VCaP (cell line): ENCODE data around the gene LYST.

Experiments
- H3K27ac ChIP-seq: fragments of 450-650 bp; 2 replicates; pipeline ENCODE4 v1.5.1; 2017
- TF ChIP-seq, protein P1 (sequence below): fragments of 450-650 bp; conservative IDR thresholded peaks from 2 replicates; pipeline ENCODE4 v1.5.1; 2017; ENCODE audit warnings: mild to moderate bottlenecking, moderate library complexity

Gene LYST

DNA sequence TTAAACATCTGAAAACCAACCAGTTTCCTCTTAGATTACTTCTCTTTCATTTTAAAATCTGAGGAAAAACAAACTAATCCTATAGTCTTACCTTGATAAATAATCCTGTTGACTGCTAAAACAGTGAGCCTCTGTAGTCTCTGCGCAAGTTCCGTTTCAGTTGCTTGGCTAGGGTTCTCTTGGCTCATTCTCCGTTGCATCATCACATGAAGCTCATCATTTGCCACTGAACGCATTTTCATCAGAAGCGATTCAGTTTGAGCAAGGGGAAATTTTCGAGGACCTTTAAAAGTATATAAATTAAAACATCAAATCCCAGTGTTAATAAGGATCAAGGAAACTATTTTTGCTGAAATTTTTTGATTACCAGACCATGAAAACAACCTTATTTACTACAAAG is 120.5 kb downstream of the LYST start:
- H3K27ac ChIP-seq: no peak overlapping the region
- TF ChIP-seq, protein P1, sequence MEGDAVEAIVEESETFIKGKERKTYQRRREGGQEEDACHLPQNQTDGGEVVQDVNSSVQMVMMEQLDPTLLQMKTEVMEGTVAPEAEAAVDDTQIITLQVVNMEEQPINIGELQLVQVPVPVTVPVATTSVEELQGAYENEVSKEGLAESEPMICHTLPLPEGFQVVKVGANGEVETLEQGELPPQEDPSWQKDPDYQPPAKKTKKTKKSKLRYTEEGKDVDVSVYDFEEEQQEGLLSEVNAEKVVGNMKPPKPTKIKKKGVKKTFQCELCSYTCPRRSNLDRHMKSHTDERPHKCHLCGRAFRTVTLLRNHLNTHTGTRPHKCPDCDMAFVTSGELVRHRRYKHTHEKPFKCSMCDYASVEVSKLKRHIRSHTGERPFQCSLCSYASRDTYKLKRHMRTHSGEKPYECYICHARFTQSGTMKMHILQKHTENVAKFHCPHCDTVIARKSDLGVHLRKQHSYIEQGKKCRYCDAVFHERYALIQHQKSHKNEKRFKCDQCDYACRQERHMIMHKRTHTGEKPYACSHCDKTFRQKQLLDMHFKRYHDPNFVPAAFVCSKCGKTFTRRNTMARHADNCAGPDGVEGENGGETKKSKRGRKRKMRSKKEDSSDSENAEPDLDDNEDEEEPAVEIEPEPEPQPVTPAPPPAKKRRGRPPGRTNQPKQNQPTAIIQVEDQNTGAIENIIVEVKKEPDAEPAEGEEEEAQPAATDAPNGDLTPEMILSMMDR: no peak

DNA sequence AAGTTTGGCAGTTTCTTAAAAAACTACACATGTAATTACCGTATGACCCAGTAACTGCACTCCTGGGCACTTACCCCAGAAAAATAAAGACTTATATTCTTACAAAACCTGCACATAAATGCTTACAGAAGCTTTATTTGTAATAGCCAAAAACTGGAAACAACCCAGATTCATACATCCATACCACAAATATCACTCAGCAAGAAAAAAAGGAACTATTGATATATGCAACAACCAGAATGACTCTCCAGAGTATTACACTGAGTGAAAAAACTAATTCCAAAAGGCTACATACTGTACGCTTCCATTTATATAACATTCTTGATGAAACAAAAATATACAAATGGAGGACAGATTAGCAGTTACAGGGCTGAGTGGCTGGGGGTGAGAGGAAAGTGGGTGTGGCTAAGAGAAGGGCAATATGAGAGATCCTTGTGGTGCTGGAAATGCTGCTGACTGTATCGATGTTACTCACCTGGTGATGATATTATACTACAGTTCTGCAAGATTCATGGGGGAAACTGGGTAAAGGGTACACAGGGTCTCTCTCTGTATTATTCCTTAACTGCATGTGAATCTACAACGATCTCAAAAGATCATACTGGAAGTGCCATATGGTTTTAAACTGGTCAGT is 121.1 kb downstream of the LYST start:
- H3K27ac ChIP-seq: no peak overlapping the region
- TF ChIP-seq, protein P1: no peak

DNA sequence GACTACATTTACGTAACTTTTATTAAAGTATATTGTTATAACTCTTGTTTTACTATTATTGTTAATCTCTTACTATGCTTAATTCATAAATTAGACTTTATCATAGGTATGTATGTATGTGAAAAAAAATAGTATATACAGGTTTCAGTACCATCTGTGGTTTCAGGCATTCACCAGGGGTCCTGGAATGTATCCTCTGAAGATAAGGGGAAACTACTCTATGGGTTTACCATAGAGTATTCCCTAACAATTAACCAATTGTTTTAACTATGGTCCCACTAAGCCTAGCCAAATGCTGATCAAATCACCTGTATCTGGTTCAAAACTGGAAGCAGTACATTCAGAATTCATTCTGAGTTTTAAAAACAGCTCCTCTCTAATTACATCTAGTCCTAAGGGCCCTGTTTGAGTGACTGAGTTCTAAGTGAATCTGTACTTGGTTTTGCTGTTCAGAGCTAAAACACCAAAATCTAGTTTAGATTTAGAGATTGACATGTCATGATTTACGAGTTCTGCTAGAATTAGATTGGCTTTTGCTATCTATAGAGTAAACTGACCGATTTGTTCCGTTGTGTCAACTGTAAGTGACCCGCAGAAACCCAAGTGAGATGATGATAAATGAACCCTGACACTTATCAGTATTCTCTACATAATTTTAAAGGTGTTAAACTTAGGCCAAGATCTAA is 123.6 kb downstream of the LYST start:
- H3K27ac ChIP-seq: no peak overlapping the region
- TF ChIP-seq, protein P1: no peak

DNA sequence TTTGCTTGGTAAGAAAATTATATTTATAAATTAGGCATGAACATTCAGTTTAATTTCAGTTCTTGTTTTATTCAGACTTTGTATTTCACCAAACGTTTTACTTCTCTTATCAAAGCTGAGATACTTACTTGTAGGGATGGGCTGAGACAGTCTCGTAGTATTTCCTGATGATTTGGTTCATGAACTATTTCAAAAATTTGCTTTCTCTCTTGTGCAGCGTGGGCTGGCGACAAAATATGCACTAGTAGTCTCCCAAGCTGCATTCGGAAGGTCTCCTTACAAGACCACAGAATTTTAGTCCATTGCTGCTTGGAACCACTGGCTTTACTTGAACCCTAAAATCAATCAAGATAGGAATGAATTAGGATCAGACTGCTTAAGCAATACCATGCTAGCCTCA is 125.4 kb downstream of the LYST start:
- TF ChIP-seq, protein P1: no peak
- H3K27ac ChIP-seq: no peak overlapping the region

DNA sequence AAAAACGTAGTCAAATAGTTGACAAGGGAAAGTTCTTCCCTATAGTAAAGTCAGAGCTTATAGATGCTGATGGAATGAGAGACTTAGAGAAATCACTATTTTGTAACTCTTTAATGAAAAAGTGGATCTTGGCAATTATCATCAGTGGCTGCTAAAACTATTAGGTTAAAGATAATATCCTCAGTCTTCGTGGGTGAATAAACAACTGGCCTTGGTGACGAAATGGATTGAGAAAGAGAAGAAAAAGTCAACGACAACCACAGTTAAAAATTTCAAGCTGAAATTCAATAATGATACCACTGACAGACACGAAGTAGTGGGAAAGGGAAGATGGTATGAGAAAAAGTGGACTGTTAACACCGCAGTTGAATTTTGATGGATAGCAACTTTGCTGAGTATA is 127.1 kb downstream of the LYST start:
- TF ChIP-seq, protein P1: no peak
- no peak overlapping the region for H3K27ac ChIP-seq

DNA sequence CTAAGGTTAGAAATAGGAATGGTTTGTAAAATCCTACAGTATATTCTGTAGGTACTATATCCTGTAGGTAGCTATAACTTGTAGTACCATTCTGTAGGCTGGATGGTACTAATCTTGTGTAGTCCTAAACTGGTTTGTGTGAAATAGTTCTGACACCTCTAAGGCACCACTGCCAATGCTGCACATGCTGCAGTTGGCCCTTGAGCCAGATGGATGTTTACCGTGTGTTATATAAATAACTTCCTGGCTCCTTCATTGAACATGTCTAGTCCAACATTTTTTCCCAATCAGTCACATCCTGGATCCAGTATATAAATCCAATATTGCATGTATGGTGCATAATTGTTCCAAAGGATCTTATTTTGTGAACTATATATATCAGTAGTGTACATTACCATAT is 127.6 kb downstream of the LYST start:
- TF ChIP-seq, protein P1: no peak
- H3K27ac ChIP-seq: no peak overlapping the region

DNA sequence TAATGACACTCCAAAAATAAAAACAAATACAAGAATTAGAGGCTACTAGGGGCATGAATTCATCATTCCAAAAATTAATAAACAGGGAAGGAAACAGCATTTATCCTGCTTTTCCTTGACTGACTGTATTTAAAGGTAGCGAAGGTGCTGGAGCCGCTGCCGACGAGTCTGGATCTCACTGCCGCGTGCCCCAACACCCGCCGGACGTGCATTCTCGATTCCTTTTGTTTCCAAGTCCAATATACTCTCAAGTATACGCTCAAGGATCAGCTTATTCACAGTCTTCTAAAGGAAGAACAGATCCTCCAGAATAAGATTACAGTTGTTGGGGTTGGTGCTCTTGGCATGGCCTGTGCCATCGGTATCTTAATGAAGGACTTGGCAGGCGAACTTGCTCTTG is 129.0 kb downstream of the LYST start:
- H3K27ac ChIP-seq: no peak overlapping the region
- TF ChIP-seq, protein P1: no peak
